ENCODE data around the gene MCM9.
A peak's percentile ranks its signal among the peaks of the same experiment; 100 is the strongest.

MCM9 gene

GRCh38 chr6:118896339-118897136 is 38.4 kb downstream of the MCM9 start:
- Histone ChIP-seq H3K9me3 (ENCODE audit: low read length) (no peaks in the 10 kb centered on the region), H2AFZ (ENCODE audit: low read depth, low read length) (no peak overlapping the region), H3K36me3 (ENCODE audit: insufficient read depth, low read length) (peaks cover 29% of the 10 kb centered on the region), H3K27me3 (ENCODE audit: insufficient read depth, low read length) (no peaks in the 10 kb centered on the region), H3K4me3 (ENCODE audit: low read length) (peak overlapping the region; percentile 88), H3K4me1 (ENCODE audit: insufficient read depth, low read length) (peaks cover 39% of the 10 kb centered on the region)

DNA sequence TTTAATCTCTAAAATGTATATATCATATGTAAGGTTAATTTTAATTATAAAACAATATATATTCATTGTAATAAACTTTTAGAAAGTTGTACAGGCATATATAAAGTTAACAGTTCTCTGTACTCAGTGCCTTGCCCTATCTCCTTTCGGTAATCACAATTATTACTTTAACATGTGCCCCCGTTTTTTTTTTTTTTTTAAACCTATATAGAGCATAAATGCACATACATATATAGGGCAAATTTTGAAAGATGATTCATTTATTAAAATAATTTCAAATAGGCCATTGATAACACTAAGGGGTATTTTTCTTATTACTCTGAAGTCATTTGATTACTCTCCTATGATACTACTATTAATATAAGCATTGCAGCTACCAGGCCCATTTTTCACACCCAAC is 39.1 kb downstream of the MCM9 start:
- Histone ChIP-seq H3K4me3 (ENCODE audit: low read length) (peak overlapping the region; percentile 88), H3K36me3 (ENCODE audit: insufficient read depth, low read length) (peaks cover 22% of the 10 kb centered on the region)

DNA sequence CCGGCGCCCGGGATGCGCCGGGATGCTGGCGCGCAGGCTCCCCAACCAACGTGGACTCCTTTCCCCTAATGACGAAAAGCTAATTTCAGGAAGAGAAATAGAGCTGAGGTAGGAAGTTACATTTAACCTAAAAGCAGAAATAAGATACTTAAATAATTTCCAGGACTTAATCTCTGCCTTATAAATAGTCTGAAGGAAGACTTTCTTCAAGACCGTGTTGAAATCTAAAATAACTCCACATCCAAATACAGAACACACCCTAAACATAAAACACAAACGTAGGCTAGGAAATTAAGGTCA is 39.7 kb downstream of the MCM9 start:
- no peaks in the 10 kb centered on the region for H3K27me3 ChIP-seq (ENCODE audit: insufficient read depth, low read length)
- no peak overlapping the region for H2AFZ ChIP-seq (ENCODE audit: low read depth, low read length)
- peaks cover 16% of the 10 kb centered on the region for H3K36me3 ChIP-seq (ENCODE audit: insufficient read depth, low read length)
- H3K4me3 ChIP-seq (ENCODE audit: low read length): peak overlapping the region; percentile 88
- no peaks in the 10 kb centered on the region for H3K9me3 ChIP-seq (ENCODE audit: low read length)
- peaks cover 36% of the 10 kb centered on the region for H3K4me1 ChIP-seq (ENCODE audit: insufficient read depth, low read length)

More for the DNA sequence above, 39.1 kb downstream of the MCM9 start:
- no peaks in the 10 kb centered on the region for H3K9me3 ChIP-seq (ENCODE audit: low read length)
- no peaks in the 10 kb centered on the region for H3K27me3 ChIP-seq (ENCODE audit: insufficient read depth, low read length)
- peaks cover 39% of the 10 kb centered on the region for H3K4me1 ChIP-seq (ENCODE audit: insufficient read depth, low read length)
- H2AFZ ChIP-seq (ENCODE audit: low read depth, low read length): no peak overlapping the region

DNA sequence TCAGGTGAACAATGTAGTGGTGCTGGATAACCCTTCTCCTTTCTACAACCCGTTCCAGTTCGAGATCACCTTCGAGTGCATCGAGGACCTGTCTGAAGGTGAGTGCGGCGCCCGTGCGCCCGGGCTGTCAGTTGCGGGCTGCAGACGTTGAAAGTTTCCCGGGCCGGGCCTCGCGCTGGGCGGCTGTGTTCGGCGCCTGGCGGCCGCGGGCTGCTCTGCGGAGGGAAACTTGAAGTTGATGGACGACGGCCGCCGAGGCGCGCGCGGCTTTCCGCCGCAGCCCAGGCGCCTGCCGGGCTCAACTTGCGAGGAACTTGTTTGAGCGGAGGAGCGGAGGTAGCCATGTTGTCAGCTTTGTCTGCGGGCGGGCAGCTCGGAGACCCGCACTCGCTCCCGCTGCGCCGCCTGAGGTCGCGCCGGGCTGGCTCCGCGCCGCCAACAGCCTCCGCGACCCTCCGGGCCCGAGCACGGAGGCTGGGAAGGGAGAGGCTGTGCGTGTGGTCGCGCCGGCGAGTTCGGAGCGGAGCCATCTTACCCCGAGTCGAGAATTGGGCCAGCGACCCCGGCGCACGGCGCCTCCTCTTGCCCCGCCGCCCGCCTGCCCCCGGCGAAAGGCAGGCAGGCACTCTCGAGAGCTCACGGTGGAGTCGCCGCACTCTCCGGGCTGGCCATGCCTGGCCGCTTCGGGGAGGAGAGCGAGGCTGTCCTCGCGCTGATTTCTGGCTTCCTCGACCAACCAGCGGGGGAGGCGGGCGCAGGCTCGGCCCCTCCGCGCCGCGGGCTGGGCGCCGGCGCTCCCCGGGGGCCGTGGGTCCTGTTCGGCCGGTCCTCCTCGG is 40.3 kb downstream of the MCM9 start:
- Histone ChIP-seq H3K27me3 (ENCODE audit: insufficient read depth, low read length) (no peaks in the 10 kb centered on the region), H2AFZ (ENCODE audit: low read depth, low read length) (peak overlapping the region; percentile 57), H3K9me3 (ENCODE audit: low read length) (no peaks in the 10 kb centered on the region), H3K4me3 (ENCODE audit: low read length) (peak overlapping the region; percentile 88), H3K4me1 (ENCODE audit: insufficient read depth, low read length) (peaks cover 31% of the 10 kb centered on the region), H3K36me3 (ENCODE audit: insufficient read depth, low read length) (peaks cover 14% of the 10 kb centered on the region)

DNA sequence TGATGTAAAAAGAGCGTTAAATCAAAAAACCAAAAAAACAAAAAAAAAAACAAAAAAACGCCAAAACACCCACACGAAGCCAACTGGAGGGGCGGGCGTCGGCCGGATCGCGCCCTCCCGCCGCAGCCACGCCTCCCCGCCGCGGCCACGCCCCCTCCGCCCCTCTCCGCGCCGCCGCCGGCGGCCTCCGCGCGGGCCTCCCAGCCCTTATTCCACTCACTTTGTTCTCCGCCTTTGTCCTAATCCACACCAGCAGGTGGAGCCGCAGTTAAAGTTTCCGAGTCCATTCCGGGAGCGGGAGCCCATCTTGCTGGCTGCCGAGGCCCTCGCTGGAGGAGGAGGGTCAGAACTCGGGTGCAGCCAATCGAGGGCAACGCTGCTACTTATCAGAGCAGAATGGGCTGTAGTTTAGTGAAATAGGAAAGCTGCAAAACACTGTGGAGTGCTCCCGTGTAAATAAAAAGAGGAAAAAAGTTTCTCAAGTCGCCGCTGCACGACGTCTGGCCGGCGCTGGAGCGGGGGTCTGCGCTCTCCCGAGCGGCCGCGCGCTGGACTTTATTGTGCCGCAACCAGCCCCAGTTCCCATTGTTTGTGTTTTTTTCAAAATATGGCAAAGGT is 41.0 kb downstream of the MCM9 start, which contains the start of gene ASF1A:
Gene ASF1A (plus strand): TSS at position 346 of the 618 bp plus-strand sequence. CDS start 262 bp downstream, at position 608.
- peaks cover 12% of the 10 kb centered on the region for H3K36me3 ChIP-seq (ENCODE audit: insufficient read depth, low read length)
- H3K9me3 ChIP-seq (ENCODE audit: low read length): no peaks in the 10 kb centered on the region
- H2AFZ ChIP-seq (ENCODE audit: low read depth, low read length): peak within 1 kb of the TSS; percentile 57
- peaks cover 30% of the 10 kb centered on the region for H3K4me1 ChIP-seq (ENCODE audit: insufficient read depth, low read length)
- H3K4me3 ChIP-seq (ENCODE audit: low read length): peak within 1 kb of the TSS; percentile 88
- no peaks in the 10 kb centered on the region for H3K27me3 ChIP-seq (ENCODE audit: insufficient read depth, low read length)

DNA sequence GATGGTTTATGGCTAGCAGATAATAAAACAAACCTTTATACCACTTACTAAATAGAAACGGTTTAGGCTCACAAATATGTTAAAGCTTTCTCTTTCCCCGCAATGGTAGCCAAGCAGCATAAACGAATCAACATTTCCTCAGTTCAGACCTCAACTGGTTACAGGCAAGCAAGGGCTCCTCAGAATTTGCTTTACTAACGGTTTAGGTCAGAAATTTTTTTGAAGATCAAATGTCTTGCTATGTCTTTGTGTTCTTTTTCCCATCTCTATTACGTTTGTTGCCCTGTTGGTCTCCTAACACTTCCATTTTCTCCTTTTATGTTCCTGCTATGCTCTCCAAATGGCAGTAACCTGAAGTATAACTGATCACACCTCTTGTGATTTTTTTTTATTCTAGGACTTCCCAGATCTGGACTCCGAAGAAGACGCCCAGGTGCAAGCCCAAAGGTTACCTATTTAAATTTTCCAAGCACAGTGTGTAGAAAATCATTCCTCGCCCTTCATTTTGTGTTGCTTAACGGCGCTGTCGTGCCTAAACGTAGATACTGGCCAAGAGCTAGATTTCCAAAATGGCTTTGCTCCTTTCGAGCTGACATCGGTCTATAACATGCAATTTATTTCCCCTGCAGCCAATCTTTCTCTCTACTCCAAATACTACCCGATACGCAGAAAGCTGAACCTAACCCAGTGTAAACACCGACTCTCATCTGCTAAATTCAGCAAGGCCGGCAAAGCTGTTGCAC is 41.7 kb downstream of the MCM9 start:
- no peaks in the 10 kb centered on the region for H3K27me3 ChIP-seq (ENCODE audit: insufficient read depth, low read length)
- H3K4me3 ChIP-seq (ENCODE audit: low read length): peak overlapping the region; percentile 51
- H3K4me1 ChIP-seq (ENCODE audit: insufficient read depth, low read length): peaks cover 32% of the 10 kb centered on the region
- H3K36me3 ChIP-seq (ENCODE audit: insufficient read depth, low read length): peaks cover 7% of the 10 kb centered on the region
- H3K9me3 ChIP-seq (ENCODE audit: low read length): no peaks in the 10 kb centered on the region
- peak overlapping the region; percentile 48 for H2AFZ ChIP-seq (ENCODE audit: low read depth, low read length)

DNA sequence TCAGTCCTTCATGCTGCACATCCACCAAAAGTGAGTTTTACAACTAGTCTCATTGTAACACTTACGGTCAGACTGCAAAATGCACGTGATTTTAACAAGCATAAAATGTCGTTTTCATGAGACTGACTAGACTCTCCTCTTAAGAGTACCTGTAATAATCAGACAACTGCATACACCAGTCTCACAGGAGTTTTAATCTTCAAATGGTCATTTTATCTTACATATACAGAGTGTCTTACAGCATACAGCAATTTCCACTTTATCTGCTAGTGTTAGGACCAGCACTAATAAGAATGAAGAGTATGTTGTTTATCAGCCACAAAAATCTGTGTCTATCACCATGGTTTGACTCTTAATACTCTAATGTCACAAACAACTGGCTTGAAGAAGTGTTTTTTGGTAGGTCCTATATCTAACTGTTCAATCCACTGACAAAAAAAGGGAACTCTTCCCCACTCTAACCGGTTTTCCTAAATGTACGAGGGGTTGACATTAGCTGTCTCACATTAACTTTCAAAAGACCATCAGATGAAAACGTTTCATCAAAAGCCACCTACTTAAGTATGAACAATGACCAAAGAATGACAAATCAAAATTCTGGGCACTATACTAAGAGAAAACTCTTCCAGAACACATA is 42.5 kb downstream of the MCM9 start:
- no peaks in the 10 kb centered on the region for H3K9me3 ChIP-seq (ENCODE audit: low read length)
- H3K4me3 ChIP-seq (ENCODE audit: low read length): peak overlapping the region; percentile 51
- no peak overlapping the region for H2AFZ ChIP-seq (ENCODE audit: low read depth, low read length)
- peaks cover 29% of the 10 kb centered on the region for H3K4me1 ChIP-seq (ENCODE audit: insufficient read depth, low read length)
- peaks cover 2% of the 10 kb centered on the region for H3K36me3 ChIP-seq (ENCODE audit: insufficient read depth, low read length)
- H3K27me3 ChIP-seq (ENCODE audit: insufficient read depth, low read length): no peaks in the 10 kb centered on the region

GRCh38 chr6:118890997-118891790 is 43.8 kb downstream of the MCM9 start:
- Histone ChIP-seq H3K36me3 (ENCODE audit: insufficient read depth, low read length) (no peaks in the 10 kb centered on the region), H3K4me1 (ENCODE audit: insufficient read depth, low read length) (peaks cover 21% of the 10 kb centered on the region), H2AFZ (ENCODE audit: low read depth, low read length) (no peak overlapping the region), H3K4me3 (ENCODE audit: low read length) (no peak overlapping the region), H3K27me3 (ENCODE audit: insufficient read depth, low read length) (no peaks in the 10 kb centered on the region), H3K9me3 (ENCODE audit: low read length) (no peaks in the 10 kb centered on the region)

GRCh38 chr6:118889163-118889562 is 45.8 kb downstream of the MCM9 start:
- Histone ChIP-seq H2AFZ (ENCODE audit: low read depth, low read length) (no peak overlapping the region), H3K27me3 (ENCODE audit: insufficient read depth, low read length) (no peaks in the 10 kb centered on the region), H3K36me3 (ENCODE audit: insufficient read depth, low read length) (no peaks in the 10 kb centered on the region), H3K4me1 (ENCODE audit: insufficient read depth, low read length) (peaks cover 19% of the 10 kb centered on the region), H3K4me3 (ENCODE audit: low read length) (no peak overlapping the region), H3K9me3 (ENCODE audit: low read length) (no peaks in the 10 kb centered on the region)

DNA sequence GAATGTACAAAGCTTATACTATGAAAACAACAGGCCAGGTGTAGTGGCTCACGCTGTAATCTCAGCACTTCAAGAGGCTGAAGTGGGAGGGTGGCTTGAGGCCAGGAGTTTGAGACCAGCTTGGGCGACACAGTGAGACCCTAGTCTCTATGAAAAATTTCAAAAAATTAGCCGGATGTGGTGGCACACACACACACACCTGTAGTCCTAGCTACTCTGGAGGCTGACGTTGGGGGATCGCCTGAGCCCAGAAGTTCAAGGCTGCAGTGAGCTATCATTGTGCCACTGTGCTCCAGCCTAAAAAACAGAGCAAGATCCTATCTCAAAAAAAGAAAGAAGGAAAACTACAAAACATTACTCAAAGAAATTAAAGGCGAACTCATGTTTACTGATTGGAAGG is 48.3 kb downstream of the MCM9 start:
- Histone ChIP-seq H3K4me1 (ENCODE audit: insufficient read depth, low read length) (peaks cover 9% of the 10 kb centered on the region), H2AFZ (ENCODE audit: low read depth, low read length) (no peak overlapping the region), H3K4me3 (ENCODE audit: low read length) (no peak overlapping the region), H3K27me3 (ENCODE audit: insufficient read depth, low read length) (no peaks in the 10 kb centered on the region), H3K9me3 (ENCODE audit: low read length) (no peaks in the 10 kb centered on the region), H3K36me3 (ENCODE audit: insufficient read depth, low read length) (no peaks in the 10 kb centered on the region)

DNA sequence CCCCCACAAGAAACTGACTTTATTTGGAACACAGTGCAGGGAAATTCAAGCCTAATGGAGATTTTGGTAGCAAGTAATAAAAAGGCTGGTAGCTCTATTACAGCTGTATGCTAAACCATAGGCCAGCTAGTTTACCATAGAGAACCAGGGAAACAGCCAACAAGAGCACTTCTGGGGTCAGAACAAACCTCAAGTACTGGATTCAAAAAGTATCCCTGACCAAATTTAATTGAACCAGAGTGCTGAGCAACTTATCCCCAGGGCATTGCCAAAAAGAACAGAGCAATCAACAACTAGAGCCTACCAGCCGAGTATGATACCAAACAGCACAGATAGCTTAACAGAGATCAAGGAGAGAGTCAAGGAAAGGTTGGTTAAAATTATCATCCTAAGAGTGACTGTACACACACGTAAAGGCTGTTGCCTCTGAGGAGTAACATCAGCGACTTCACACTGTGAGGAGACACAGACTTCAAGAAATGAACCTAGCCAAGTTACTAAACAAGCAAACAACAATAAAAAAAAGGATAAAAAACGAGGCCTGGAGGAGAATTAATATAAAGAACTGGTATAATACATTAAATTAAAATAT is 52.5 kb downstream of the MCM9 start:
- no peaks in the 10 kb centered on the region for H3K9me3 ChIP-seq (ENCODE audit: low read length)
- H2AFZ ChIP-seq (ENCODE audit: low read depth, low read length): no peak overlapping the region
- H3K4me1 ChIP-seq (ENCODE audit: insufficient read depth, low read length): no peaks in the 10 kb centered on the region
- H3K27me3 ChIP-seq (ENCODE audit: insufficient read depth, low read length): no peaks in the 10 kb centered on the region
- H3K4me3 ChIP-seq (ENCODE audit: low read length): no peak overlapping the region
- H3K36me3 ChIP-seq (ENCODE audit: insufficient read depth, low read length): no peaks in the 10 kb centered on the region

Data from neuron (in vitro differentiated cells).